Tibial nerve (tissue), 4 donors: Measurements from ENCODE around the gene KLHDC10.
A peak's percentile ranks its signal among the peaks of the same experiment; 100 is the strongest.

Source experiments
- EP300 ChIP-seq, 2 donors: sonication (generic); formaldehyde crosslinking; IDR thresholded peaks; one replicate each; pipeline ENCODE4 v1.6.1; 2017; ENCODE audit warnings: antibody characterized with exemption in 2 of 2, mild to moderate bottlenecking in 1 of 2
- POLR2A ChIP-seq, 2 donors: fragments of 450-650 bp; IDR thresholded peaks; one replicate each; pipeline ENCODE4 v1.6.1; 2017; ENCODE audit warnings: antibody characterized with exemption in 2 of 2, mild to moderate bottlenecking in 2 of 2, moderate library complexity in 2 of 2
- TF ChIP-seq, protein P1 (sequence below), 5 experiments: fragments of 200-600 bp in 3 of 5; fragments of 450-650 bp in 2 of 5; sonication (generic) in 3 of 5; IDR thresholded peaks; one replicate each; pipeline ENCODE4 v1.5.1; 2016 to 2019; ENCODE audit warnings: antibody characterized with exemption in 5 of 5, mild to moderate bottlenecking in 3 of 5, moderate library complexity in 2 of 5

DNA sequence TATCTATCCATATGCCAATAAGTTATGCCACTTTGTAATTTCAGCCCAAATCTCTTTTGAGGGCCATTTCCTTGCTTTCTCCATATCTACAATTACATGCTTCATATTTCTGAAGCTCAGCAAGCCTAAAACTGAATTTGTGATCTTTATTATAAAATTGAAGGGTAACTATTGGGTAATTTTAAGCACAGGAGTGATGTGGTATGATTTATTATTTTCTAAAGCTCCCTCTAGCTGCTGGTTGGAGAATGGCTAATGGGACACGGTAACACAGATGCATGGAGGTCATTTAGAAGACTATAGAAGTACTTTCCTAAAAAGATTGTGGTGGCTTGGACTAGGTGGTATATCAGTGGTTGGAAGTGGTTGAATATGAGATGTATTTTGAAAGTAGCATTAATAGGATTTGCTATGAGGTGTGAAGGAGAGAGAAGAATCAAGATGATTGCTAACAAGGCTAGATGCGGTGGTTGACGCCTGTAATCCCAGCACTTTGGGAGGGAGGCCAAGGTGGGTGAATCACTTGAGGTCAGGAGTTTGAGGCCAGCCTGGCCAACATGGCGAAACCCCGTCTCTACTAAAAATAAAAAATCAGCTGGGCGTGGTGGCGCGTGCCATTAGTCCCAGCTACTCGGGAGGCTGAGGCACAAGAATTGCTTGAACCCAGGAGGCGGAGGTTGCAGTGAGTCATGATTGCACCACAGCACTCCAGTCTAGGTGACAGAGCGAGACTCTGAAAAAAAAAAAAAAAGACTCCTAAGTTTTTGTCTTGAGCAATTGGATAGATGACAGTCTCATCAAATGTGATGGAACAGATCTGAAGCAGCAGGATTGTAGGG, 13.9 kb downstream of the KLHDC10 start:
- TF ChIP-seq, protein P1, sequence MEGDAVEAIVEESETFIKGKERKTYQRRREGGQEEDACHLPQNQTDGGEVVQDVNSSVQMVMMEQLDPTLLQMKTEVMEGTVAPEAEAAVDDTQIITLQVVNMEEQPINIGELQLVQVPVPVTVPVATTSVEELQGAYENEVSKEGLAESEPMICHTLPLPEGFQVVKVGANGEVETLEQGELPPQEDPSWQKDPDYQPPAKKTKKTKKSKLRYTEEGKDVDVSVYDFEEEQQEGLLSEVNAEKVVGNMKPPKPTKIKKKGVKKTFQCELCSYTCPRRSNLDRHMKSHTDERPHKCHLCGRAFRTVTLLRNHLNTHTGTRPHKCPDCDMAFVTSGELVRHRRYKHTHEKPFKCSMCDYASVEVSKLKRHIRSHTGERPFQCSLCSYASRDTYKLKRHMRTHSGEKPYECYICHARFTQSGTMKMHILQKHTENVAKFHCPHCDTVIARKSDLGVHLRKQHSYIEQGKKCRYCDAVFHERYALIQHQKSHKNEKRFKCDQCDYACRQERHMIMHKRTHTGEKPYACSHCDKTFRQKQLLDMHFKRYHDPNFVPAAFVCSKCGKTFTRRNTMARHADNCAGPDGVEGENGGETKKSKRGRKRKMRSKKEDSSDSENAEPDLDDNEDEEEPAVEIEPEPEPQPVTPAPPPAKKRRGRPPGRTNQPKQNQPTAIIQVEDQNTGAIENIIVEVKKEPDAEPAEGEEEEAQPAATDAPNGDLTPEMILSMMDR (IDR thresholded peaks at IDR 0.05): peak in 3 of 5 experiments; percentile 13 to 30 (median 19)
- TF ChIP-seq POLR2A (IDR thresholded peaks at IDR 0.05) (no peak), EP300 (IDR thresholded peaks at IDR 0.05) (no peak)
